CD14-positive monocyte (primary cell): ENCODE results near the gene IL1R2. TPM values are rescaled to one million over a fixed set of nuclear protein-coding genes. Genes with fewer than 3 reads are reported as not detected.

Experiments
- DNase-seq, 3 donors: peaks; one replicate each; pipeline ENCODE4 v3.0.0-alpha.2; 2011 to 2022
- H2AFZ ChIP-seq: 2 replicates; pipeline ENCODE4 v1.6.0; 2012; ENCODE audit warnings: mild to moderate bottlenecking, low read depth, low read length, inconsistent platforms; ENCODE audit not compliant: insufficient read depth, poor library complexity, severe bottlenecking
- H3K27ac ChIP-seq, 2 donors: 1 replicate in 1 of 2; 2 replicates in 1 of 2; pipeline ENCODE4 v1.5.1; 2012 to 2013; ENCODE audit warnings: low read length in 2 of 2, control low read depth in 1 of 2, inconsistent platforms in 1 of 2, low read depth in 1 of 2, mild to moderate bottlenecking in 1 of 2
- H3K27me3 ChIP-seq, 2 donors: one replicate each; pipeline versions ENCODE4 v1.6.0 to v1.6.1; 2011 to 2013; ENCODE audit warnings: low read length in 2 of 2; ENCODE audit not compliant: control insufficient read depth in 2 of 2, insufficient read depth in 2 of 2
- H3K36me3 ChIP-seq, 2 donors: replicated peaks in 1 of 2; 1 replicate in 1 of 2; 2 replicates in 1 of 2; pipeline versions ENCODE4 v1.5.1 to v1.6.1; 2012 to 2013; ENCODE audit warnings: low read length in 2 of 2, control low read depth in 1 of 2, inconsistent platforms in 1 of 2, mild to moderate bottlenecking in 1 of 2; ENCODE audit not compliant: insufficient read depth in 2 of 2, control insufficient read depth in 1 of 2
- H3K4me1 ChIP-seq, 2 donors: 1 replicate in 1 of 2; 2 replicates in 1 of 2; pipeline versions ENCODE4 v1.5.1 to v1.6.1; 2012 to 2013; ENCODE audit warnings: low read length in 2 of 2, control low read depth in 1 of 2, inconsistent platforms in 1 of 2, mild to moderate bottlenecking in 1 of 2, moderate library complexity in 1 of 2; ENCODE audit not compliant: insufficient read depth in 2 of 2, control insufficient read depth in 1 of 2
- H3K4me2 ChIP-seq: replicated peaks from 2 replicates; pipeline ENCODE3; 2012; ENCODE audit warnings: low read length, moderate library complexity, mild to moderate bottlenecking; ENCODE audit not compliant: poor library complexity, severe bottlenecking; ENCODE audit errors: extremely low read depth
- H3K4me3 ChIP-seq, 3 experiments: fragments of 200-600 bp in 1 of 3; sonication (generic) in 1 of 3; replicated peaks in 1 of 3; 1 replicate in 2 of 3; 2 replicates in 1 of 3; pipeline ENCODE4 v1.5.1; 2011 to 2013; ENCODE audit warnings: low read length in 3 of 3, mild to moderate bottlenecking in 3 of 3, control low read depth in 2 of 3, low read depth in 2 of 3, inconsistent platforms in 1 of 3, moderate library complexity in 1 of 3
- H3K79me2 ChIP-seq: 2 replicates; pipeline ENCODE4 v1.6.0; 2012; ENCODE audit warnings: mild to moderate bottlenecking, control low read depth, inconsistent platforms, low read length, moderate library complexity; ENCODE audit not compliant: insufficient read depth
- H3K9ac ChIP-seq: 2 replicates; pipeline ENCODE4 v1.6.0; 2017; ENCODE audit warnings: low read length, mild to moderate bottlenecking; ENCODE audit not compliant: insufficient read depth, poor library complexity, severe bottlenecking
- H3K9me3 ChIP-seq, 2 donors: replicated peaks in 1 of 2; 1 replicate in 1 of 2; 2 replicates in 1 of 2; pipeline versions ENCODE4 v1.5.1 to v1.6.1; 2012 to 2013; ENCODE audit warnings: low read length in 2 of 2, control low read depth in 1 of 2; ENCODE audit not compliant: control insufficient read depth in 1 of 2, insufficient read depth in 1 of 2
- H4K20me1 ChIP-seq: 2 replicates; pipeline ENCODE4 v1.6.0; 2012; ENCODE audit warnings: mild to moderate bottlenecking, low read length, control low read depth, moderate library complexity; ENCODE audit not compliant: insufficient read depth
- H3K27ac Mint-ChIP-seq, 7 donors: one replicate each; pipeline ENCODE4 v1.8.0; 2020; ENCODE audit warnings: mild to moderate bottlenecking in 7 of 7, mixed read lengths in 7 of 7, moderate library complexity in 6 of 7, inconsistent platforms in 2 of 7
- H3K27me3 Mint-ChIP-seq, 3 donors: one replicate each; pipeline ENCODE4 v1.8.0; 2021 to 2022; ENCODE audit warnings: low read depth in 3 of 3, mild to moderate bottlenecking in 3 of 3, mixed read lengths in 3 of 3, moderate library complexity in 3 of 3, inconsistent platforms in 1 of 3
- H3K36me3 Mint-ChIP-seq, 2 donors: one replicate each; pipeline ENCODE4 v1.8.0; 2020; ENCODE audit warnings: mixed read lengths in 2 of 2, inconsistent platforms in 1 of 2, mild to moderate bottlenecking in 1 of 2
- H3K4me1 Mint-ChIP-seq: one replicate; pipeline ENCODE4 v1.8.0; 2020; ENCODE audit warnings: mild to moderate bottlenecking, mixed read lengths
- H3K4me3 Mint-ChIP-seq, 2 donors: one replicate each; pipeline ENCODE4 v1.8.0; 2020; ENCODE audit warnings: mild to moderate bottlenecking in 2 of 2, mixed read lengths in 2 of 2, moderate library complexity in 1 of 2
- H3K9me3 Mint-ChIP-seq, 7 donors: one replicate each; pipeline ENCODE4 v1.8.0; 2020 to 2022; ENCODE audit warnings: mixed read lengths in 7 of 7, mild to moderate bottlenecking in 6 of 7, moderate library complexity in 6 of 7, inconsistent platforms in 2 of 7
- CTCF ChIP-seq: fragments of 200-600 bp; IDR thresholded peaks from one replicate; pipeline ENCODE4 v1.8.0; 2022; ENCODE audit warnings: antibody characterized with exemption, mild to moderate bottlenecking
- WGBS: methylation state at CpG from one replicate; pipeline ENCODE4 v1.1.5; 2013; ENCODE audit warnings: missing lambda C conversion rate; ENCODE audit not compliant: insufficient coverage; 5-methylcytosine and 5-hydroxymethylcytosine counted together
- intact Hi-C, 2 donors: fragments of 100-400 bp; cut with micrococcal nuclease; formaldehyde crosslinking; loops; one replicate each; pipeline versions ENCODE4 v1.15.0 to v1.15.1; 2023
- polyA plus RNA-seq, 3 donors: library from polyadenylated mRNA; depleted of rRNA in 1 of 3; unstranded in 2 of 3; stranded (reverse) in 1 of 3; fragments of 300-500 nt in 2 of 3; fragments of >200 nt in 1 of 3; fragmentation: Illumina TruSeq in 2 of 3; gene quantifications; 1 replicate in 2 of 3; 2 replicates in 1 of 3; pipeline ENCODE4 v1.2.3, GENCODE V29; 2012 to 2021

IL1R2 gene
- polyA plus RNA-seq, 3 donors: 5.9 to 12.0 (median 6.2) TPM

- no peak for DNase-seq
Measured at GRCh38 chr2:102060047-102060446, 68.3 kb downstream of the IL1R2 start.

GRCh38 chr2:102060792-102061191 lies 69.0 kb downstream of the IL1R2 start:
- no peak for TF ChIP-seq CTCF
- H3K9me3 Mint-ChIP-seq: peaks cover 8 to 15% (median 9%) of the 10 kb centered on the region in 7 donors
- H3K4me2 ChIP-seq: no peak overlapping the region
- H3K4me3 Mint-ChIP-seq: no peak overlapping the region
- H4K20me1 ChIP-seq: no peaks in the 10 kb centered on the region
- no peaks in the 10 kb centered on the region for H3K36me3 ChIP-seq
- no peak overlapping the region for H3K4me3 ChIP-seq
- no peak overlapping the region for H3K27ac ChIP-seq
- peaks cover 40% of the 10 kb centered on the region for H3K4me1 Mint-ChIP-seq
- H3K79me2 ChIP-seq: no peaks in the 10 kb centered on the region
- peaks cover 6 to 11% of the 10 kb centered on the region in 2 donors for H3K36me3 Mint-ChIP-seq
- WGBS: 100% methylated on average over 1 of the region's 4 CpGs
- peaks cover 0 to 2% (median 0%) of the 10 kb centered on the region in 3 donors for H3K27me3 Mint-ChIP-seq
- no peak for DNase-seq
- intact Hi-C loops: loop anchor here in 1 of 2 donors (5.0 kb wide), 1 partner anchor 33 kb away; no protein-coding TSS in a partner anchor
- no peak overlapping the region for H3K9ac ChIP-seq
- H2AFZ ChIP-seq: no peak overlapping the region
- H3K27me3 ChIP-seq: no peaks in the 10 kb centered on the region
- H3K4me1 ChIP-seq: peaks cover 32 to 39% of the 10 kb centered on the region in 2 donors
- no peak overlapping the region for H3K27ac Mint-ChIP-seq
- peaks cover 9% of the 10 kb centered on the region in 2 donors for H3K9me3 ChIP-seq

More at GRCh38 chr2:102060047-102060446, 68.3 kb downstream of the IL1R2 start:
- Histone ChIP-seq H4K20me1 (no peaks in the 10 kb centered on the region), H3K27ac (no peak overlapping the region), H3K4me3 (no peak overlapping the region), H3K4me2 (no peak overlapping the region), H3K9ac (no peak overlapping the region), H3K79me2 (no peaks in the 10 kb centered on the region), H3K4me1 (peaks cover 25 to 32% of the 10 kb centered on the region in 2 donors), H3K36me3 (no peaks in the 10 kb centered on the region), H3K9me3 (peaks cover 1 to 2% of the 10 kb centered on the region in 2 donors), H3K27me3 (no peaks in the 10 kb centered on the region), H2AFZ (no peak overlapping the region)
- Mint-ChIP-seq H3K4me1 (peaks cover 38% of the 10 kb centered on the region), H3K27ac (no peak overlapping the region), H3K36me3 (peaks cover 4 to 6% of the 10 kb centered on the region in 2 donors), H3K9me3 (peaks cover under 1 to 7% (median 2%) of the 10 kb centered on the region in 7 donors), H3K27me3 (peaks cover 0 to 2% (median 0%) of the 10 kb centered on the region in 3 donors), H3K4me3 (no peak overlapping the region)
- TF ChIP-seq CTCF: no peak
- 100% methylated on average over 3 of the region's 3 CpGs for WGBS
- intact Hi-C loops: loop anchor here in 1 of 2 donors (5.0 kb wide), 1 partner anchor 33 kb away; no protein-coding TSS in a partner anchor
